GM12878 (cell line): ENCODE measurements around the gene ABHD8. TPM values are rescaled to one million over a fixed set of nuclear protein-coding genes. Genes with fewer than 3 reads are reported as not detected.

Source experiments
- ATAC-seq: fragments of 200-7000 bp; cut with Tn5 transposase; 3 replicates; pipeline ENCODE4 v1.9.1; 2020; ENCODE audit warnings: mild to moderate bottlenecking, moderate library complexity
- BruUV-seq: library from RNA; stranded (reverse); fragments of 400-500 nt; replicated peaks from 2 replicates; lab custom pipeline; 2021; lab: Mats Ljungman, UMichigan
- CTCF ChIA-PET: fragments of 300-600 bp; sonication (Branson Sonifier 250); formaldehyde crosslinking; extraction: SDS; loops from one replicate; lab custom pipeline; 2021; ENCODE audit warnings: inconsistent platforms; lab: Yijun Ruan, JAX
- POLR2A ChIA-PET: fragments of 350-600 bp; formaldehyde crosslinking; extraction: SDS; loops from one replicate; lab custom pipeline; 2021; ENCODE audit warnings: inconsistent platforms; lab: Charles Lee
- RAD21 ChIA-PET: fragments of 300-600 bp; sonication (Branson Sonifier 250); formaldehyde crosslinking; loops from one replicate; lab custom pipeline; 2023; ENCODE audit warnings: antibody characterized with exemption; ENCODE audit not compliant: unreplicated experiment; lab: Charles Lee
- SMC1A ChIA-PET: fragments of 300-600 bp; sonication (Branson Sonifier 250); formaldehyde crosslinking; loops from one replicate; lab custom pipeline; 2023; ENCODE audit not compliant: unreplicated experiment, uncharacterized antibody; lab: Charles Lee
- DNase-seq: peaks from one replicate; pipeline ENCODE4 v3.0.0-alpha.2; 2011; ENCODE audit warnings: low read depth, low spot score
- FAIRE-seq: peaks from 3 replicates; lab custom pipeline; 2011; peaks lifted over from hg19 to GRCh38; lab: Jason Lieb, UNC
- H2AFZ ChIP-seq: 2 replicates; pipeline ENCODE4 v1.6.0; 2011; ENCODE audit warnings: low read depth, low read length, control low read depth; ENCODE audit not compliant: control insufficient read depth
- H3K27ac ChIP-seq: 2 replicates; pipeline ENCODE4 v1.5.1; 2011; ENCODE audit warnings: control low read depth; ENCODE audit not compliant: control insufficient read depth, insufficient read depth
- H3K27me3 ChIP-seq, 2 experiments: replicated peaks in 1 of 2; 2 replicates each; pipeline versions ENCODE4 v1.6.0 to v1.6.1; 2011; ENCODE audit warnings: low read length in 1 of 2; ENCODE audit not compliant: control insufficient read depth in 2 of 2, insufficient read depth in 2 of 2
- H3K36me3 ChIP-seq, 2 experiments: 2 replicates each; pipeline ENCODE4 v1.5.1; 2011; ENCODE audit warnings: low read length in 1 of 2; ENCODE audit not compliant: control insufficient read depth in 2 of 2, insufficient read depth in 2 of 2
- H3K4me1 ChIP-seq: 2 replicates; pipeline ENCODE4 v1.6.1; 2011; ENCODE audit warnings: mild to moderate bottlenecking, low read length, moderate library complexity, mixed read lengths; ENCODE audit not compliant: control insufficient read depth, insufficient read depth
- H3K4me2 ChIP-seq: 2 replicates; pipeline ENCODE4 v1.6.0; 2011; ENCODE audit warnings: control low read depth; ENCODE audit not compliant: control insufficient read depth, insufficient read depth
- H3K4me3 ChIP-seq: fragments of 200-600 bp; sonication (generic); 2 replicates; pipeline ENCODE4 v1.5.1; 2016
- H3K79me2 ChIP-seq: 2 replicates; pipeline ENCODE4 v1.6.0; 2011; ENCODE audit warnings: low read length; ENCODE audit not compliant: control insufficient read depth, insufficient read depth
- H3K9ac ChIP-seq: 2 replicates; pipeline ENCODE4 v1.8.0; 2011; ENCODE audit warnings: low read length, control low read depth, mixed read lengths; ENCODE audit not compliant: control insufficient read depth, insufficient read depth
- H3K9me3 ChIP-seq: replicated peaks from 3 replicates; pipeline ENCODE4 v1.5.1; 2011; ENCODE audit warnings: mild to moderate bottlenecking, low read length; ENCODE audit not compliant: control insufficient read depth, insufficient read depth
- H4K20me1 ChIP-seq: 2 replicates; pipeline ENCODE4 v1.6.0; 2011; ENCODE audit not compliant: control insufficient read depth, insufficient read depth
- E2F8 ChIP-seq: fragments of 450-650 bp; IDR thresholded peaks from 2 replicates; pipeline ENCODE4 v1.6.1; 2018; ENCODE audit warnings: mild to moderate bottlenecking, low read depth, moderate library complexity; ENCODE audit not compliant: partially characterized antibody
- JUNB ChIP-seq: IDR thresholded peaks from 2 replicates; pipeline ENCODE4 v1.6.1; 2016; ENCODE audit warnings: antibody characterized with exemption, mild to moderate bottlenecking
- MAX ChIP-seq: IDR thresholded peaks from 2 replicates; pipeline ENCODE4 v1.6.1; 2012; ENCODE audit warnings: low read depth, low read length, improper control_type of control experiment
- POLR2AphosphoS2 ChIP-seq: IDR thresholded peaks from 2 replicates; pipeline ENCODE4 v1.6.1; 2011; ENCODE audit warnings: low read depth, mild to moderate bottlenecking, low read length, improper control_type of control experiment, moderate library complexity
- RFX5 ChIP-seq: IDR thresholded peaks from 2 replicates; pipeline ENCODE4 v1.6.1; 2011; ENCODE audit warnings: low read depth, low read length, improper control_type of control experiment
- TARDBP ChIP-seq: IDR thresholded peaks from 2 replicates; pipeline ENCODE4 v1.6.1; 2016; ENCODE audit warnings: borderline replicate concordance
- TCF7 ChIP-seq: IDR thresholded peaks from 2 replicates; pipeline ENCODE4 v1.6.1; 2014; ENCODE audit warnings: antibody characterized with exemption, borderline replicate concordance
- ZBED1 ChIP-seq: IDR thresholded peaks from 2 replicates; pipeline ENCODE4 v1.6.1; 2016; ENCODE audit warnings: borderline replicate concordance
- WGBS: methylation state at CpG from one replicate; pipeline ENCODE4 v1.1.6; 2016; ENCODE audit warnings: low lambda C conversion rate; ENCODE audit not compliant: insufficient replicate concordance, insufficient coverage; ENCODE audit errors: missing lambda C conversion rate; 5-methylcytosine and 5-hydroxymethylcytosine counted together
- in situ Hi-C: fragments of 300-500 bp; cut with MboI; formaldehyde crosslinking; loops from 9 replicates; pipeline ENCODE4 v1.14.3; 2018; ENCODE audit warnings: mixed read lengths
- intact Hi-C: fragments of 100-400 bp; cut with micrococcal nuclease; formaldehyde crosslinking; loops from one replicate; pipeline ENCODE4 v1.14.2; 2022; ENCODE audit not compliant: unreplicated experiment
- polyA plus RNA-seq, 11 experiments: library from polyadenylated mRNA; depleted of rRNA in 4 of 11; unstranded in 6 of 11; stranded (reverse) in 5 of 11; fragments of >200 nt; fragmentation: Nextera tagmentation in 4 of 11; fragmentation: Illumina TruSeq in 1 of 11; extraction: Ambion mirVana in 4 of 11; extraction: Trizol in 1 of 11; gene quantifications; 1 replicate in 1 of 11; 2 replicates in 10 of 11; pipeline versions ENCODE4 v1.2.1 to v1.2.3, GENCODE V29; 2011 to 2016; ENCODE audit warnings: inconsistent platforms in 2 of 11, missing spikeins in 2 of 11, low read depth in 1 of 11
- total RNA-seq, 4 experiments: library from RNA; depleted of rRNA in 3 of 4; stranded (reverse); fragments of >200 nt in 3 of 4; fragmentation: Illumina TruSeq in 1 of 4; extraction: Trizol in 1 of 4; gene quantifications; 2 replicates each; pipeline versions ENCODE4 v1.2.1 to v1.2.3, GENCODE V29; 2013 to 2021
- TF ChIP-seq, protein P1 (sequence below): IDR thresholded peaks from 2 replicates; pipeline ENCODE4 v1.6.1; 2011; ENCODE audit warnings: mild to moderate bottlenecking, low read depth, low read length, moderate library complexity; ENCODE audit not compliant: insufficient replicate concordance
- TF ChIP-seq, protein P2 (sequence below): fragments of 450-650 bp; IDR thresholded peaks from 2 replicates; pipeline ENCODE4 v1.6.1; 2017; ENCODE audit warnings: antibody characterized with exemption, mild to moderate bottlenecking, moderate library complexity
- TF ChIP-seq, protein P3 (sequence below): fragments of 450-650 bp; IDR thresholded peaks from 2 replicates; pipeline ENCODE4 v1.6.1; 2018; ENCODE audit warnings: borderline replicate concordance, mild to moderate bottlenecking; ENCODE audit not compliant: partially characterized antibody
- TF ChIP-seq, protein P4 (sequence below): fragments of 450-650 bp; IDR thresholded peaks from 2 replicates; pipeline ENCODE4 v1.6.1; 2016; ENCODE audit warnings: mild to moderate bottlenecking

The ABHD8 gene
- total and polyA plus RNA-seq, 10 of the 15 experiments (the other 5 are each of a cell fraction or from before 2014, with no cell fraction given) = 0.03 to 12.5 (median 6.0) TPM

GRCh38 chr19:17296273-17296672 lies 7.0 kb downstream of the ABHD8 start:
- Histone ChIP-seq H3K79me2 (no peaks in the 10 kb centered on the region; the same call in 1 of the 2 replicates), H3K9me3 (no peaks in the 10 kb centered on the region; the same call in 1 of the 3 replicates), H3K9ac (no peak overlapping the region), H3K4me3 (no peak overlapping the region), H3K36me3 (no peaks in the 10 kb centered on the region), H2AFZ (no peak overlapping the region), H3K4me2 (no peak overlapping the region), H3K4me1 (peaks cover 4% of the 10 kb centered on the region; the same call in 1 of the 2 replicates), H3K27me3 (no peaks in the 10 kb centered on the region), H4K20me1 (no peaks in the 10 kb centered on the region), H3K27ac (no peak overlapping the region)
- RAD21 ChIA-PET = interaction anchor here (0.8 kb wide), 1 partner anchor 9 kb away, joined by 4 read pairs; the partner anchor contains the start of gene MRPL34
- 70% methylated on average over 4 of the region's 4 CpGs for WGBS
- in situ Hi-C loops (no loop called here), intact Hi-C loops (no loop called here)
- DNase-seq (no peak), FAIRE-seq (no peak), ATAC-seq (no peak)
- POLR2A ChIA-PET = interaction anchor here (0.5 kb wide), 1 partner anchor 88 kb away, joined by 9 read pairs; no protein-coding TSS in a partner anchor
- CTCF ChIA-PET = interaction anchor here (1.4 to 1.8 kb wide), 2 partner anchors 9 to 90 kb away, joined by 4 to 8 read pairs; partner anchors contain the start of gene MRPL34
- SMC1A ChIA-PET = interaction anchor here (0.9 kb wide), 1 partner anchor 54 kb away, joined by 3 read pairs; no protein-coding TSS in a partner anchor
- no TSS peak for BruUV-seq
- TF ChIP-seq POLR2AphosphoS2 (no peak), RFX5 (no peak), E2F8 (no peak), TCF7 (no peak), JUNB (no peak), ZBED1 (no peak), TARDBP (no peak), MAX (no peak)
- TF ChIP-seq, protein P1, sequence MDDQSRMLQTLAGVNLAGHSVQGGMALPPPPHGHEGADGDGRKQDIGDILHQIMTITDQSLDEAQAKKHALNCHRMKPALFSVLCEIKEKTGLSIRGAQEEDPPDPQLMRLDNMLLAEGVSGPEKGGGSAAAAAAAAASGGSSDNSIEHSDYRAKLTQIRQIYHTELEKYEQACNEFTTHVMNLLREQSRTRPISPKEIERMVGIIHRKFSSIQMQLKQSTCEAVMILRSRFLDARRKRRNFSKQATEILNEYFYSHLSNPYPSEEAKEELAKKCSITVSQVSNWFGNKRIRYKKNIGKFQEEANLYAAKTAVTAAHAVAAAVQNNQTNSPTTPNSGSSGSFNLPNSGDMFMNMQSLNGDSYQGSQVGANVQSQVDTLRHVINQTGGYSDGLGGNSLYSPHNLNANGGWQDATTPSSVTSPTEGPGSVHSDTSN = no peak
- TF ChIP-seq, protein P2, sequence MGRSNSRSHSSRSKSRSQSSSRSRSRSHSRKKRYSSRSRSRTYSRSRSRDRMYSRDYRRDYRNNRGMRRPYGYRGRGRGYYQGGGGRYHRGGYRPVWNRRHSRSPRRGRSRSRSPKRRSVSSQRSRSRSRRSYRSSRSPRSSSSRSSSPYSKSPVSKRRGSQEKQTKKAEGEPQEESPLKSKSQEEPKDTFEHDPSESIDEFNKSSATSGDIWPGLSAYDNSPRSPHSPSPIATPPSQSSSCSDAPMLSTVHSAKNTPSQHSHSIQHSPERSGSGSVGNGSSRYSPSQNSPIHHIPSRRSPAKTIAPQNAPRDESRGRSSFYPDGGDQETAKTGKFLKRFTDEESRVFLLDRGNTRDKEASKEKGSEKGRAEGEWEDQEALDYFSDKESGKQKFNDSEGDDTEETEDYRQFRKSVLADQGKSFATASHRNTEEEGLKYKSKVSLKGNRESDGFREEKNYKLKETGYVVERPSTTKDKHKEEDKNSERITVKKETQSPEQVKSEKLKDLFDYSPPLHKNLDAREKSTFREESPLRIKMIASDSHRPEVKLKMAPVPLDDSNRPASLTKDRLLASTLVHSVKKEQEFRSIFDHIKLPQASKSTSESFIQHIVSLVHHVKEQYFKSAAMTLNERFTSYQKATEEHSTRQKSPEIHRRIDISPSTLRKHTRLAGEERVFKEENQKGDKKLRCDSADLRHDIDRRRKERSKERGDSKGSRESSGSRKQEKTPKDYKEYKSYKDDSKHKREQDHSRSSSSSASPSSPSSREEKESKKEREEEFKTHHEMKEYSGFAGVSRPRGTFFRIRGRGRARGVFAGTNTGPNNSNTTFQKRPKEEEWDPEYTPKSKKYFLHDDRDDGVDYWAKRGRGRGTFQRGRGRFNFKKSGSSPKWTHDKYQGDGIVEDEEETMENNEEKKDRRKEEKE = no peak
- TF ChIP-seq, protein P3, sequence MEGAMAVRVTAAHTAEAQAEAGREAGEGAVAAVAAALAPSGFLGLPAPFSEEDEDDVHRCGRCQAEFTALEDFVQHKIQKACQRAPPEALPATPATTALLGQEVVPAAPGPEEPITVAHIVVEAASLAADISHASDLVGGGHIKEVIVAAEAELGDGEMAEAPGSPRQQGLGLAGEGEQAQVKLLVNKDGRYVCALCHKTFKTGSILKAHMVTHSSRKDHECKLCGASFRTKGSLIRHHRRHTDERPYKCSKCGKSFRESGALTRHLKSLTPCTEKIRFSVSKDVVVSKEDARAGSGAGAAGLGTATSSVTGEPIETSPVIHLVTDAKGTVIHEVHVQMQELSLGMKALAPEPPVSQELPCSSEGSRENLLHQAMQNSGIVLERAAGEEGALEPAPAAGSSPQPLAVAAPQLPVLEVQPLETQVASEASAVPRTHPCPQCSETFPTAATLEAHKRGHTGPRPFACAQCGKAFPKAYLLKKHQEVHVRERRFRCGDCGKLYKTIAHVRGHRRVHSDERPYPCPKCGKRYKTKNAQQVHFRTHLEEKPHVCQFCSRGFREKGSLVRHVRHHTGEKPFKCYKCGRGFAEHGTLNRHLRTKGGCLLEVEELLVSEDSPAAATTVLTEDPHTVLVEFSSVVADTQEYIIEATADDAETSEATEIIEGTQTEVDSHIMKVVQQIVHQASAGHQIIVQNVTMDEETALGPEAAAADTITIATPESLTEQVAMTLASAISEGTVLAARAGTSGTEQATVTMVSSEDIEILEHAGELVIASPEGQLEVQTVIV = no peak
- TF ChIP-seq, protein P4, sequence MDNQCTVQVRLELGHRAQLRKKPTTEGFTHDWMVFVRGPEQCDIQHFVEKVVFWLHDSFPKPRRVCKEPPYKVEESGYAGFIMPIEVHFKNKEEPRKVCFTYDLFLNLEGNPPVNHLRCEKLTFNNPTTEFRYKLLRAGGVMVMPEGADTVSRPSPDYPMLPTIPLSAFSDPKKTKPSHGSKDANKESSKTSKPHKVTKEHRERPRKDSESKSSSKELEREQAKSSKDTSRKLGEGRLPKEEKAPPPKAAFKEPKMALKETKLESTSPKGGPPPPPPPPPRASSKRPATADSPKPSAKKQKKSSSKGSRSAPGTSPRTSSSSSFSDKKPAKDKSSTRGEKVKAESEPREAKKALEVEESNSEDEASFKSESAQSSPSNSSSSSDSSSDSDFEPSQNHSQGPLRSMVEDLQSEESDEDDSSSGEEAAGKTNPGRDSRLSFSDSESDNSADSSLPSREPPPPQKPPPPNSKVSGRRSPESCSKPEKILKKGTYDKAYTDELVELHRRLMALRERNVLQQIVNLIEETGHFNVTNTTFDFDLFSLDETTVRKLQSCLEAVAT = no peak
